ENCODE measurements around the gene HAP1.
"Not testable (repeated sequence)": the region's sequence is repeated elsewhere in the genome, so short reads cannot be mapped to it uniquely, and the experiment has no call there.

Gene HAP1

GRCh38 chr17:41695134-41695661, 39.2 kb downstream of the HAP1 start:
- Histone ChIP-seq H3K36me3 (peaks cover 53% of the 10 kb centered on the region), H3K4me1 (peaks cover 34% of the 10 kb centered on the region), H3K27me3 (no peaks in the 10 kb centered on the region), H3K4me2 (no peak overlapping the region), H4K20me1 (peaks cover 38% of the 10 kb centered on the region), H3K9me3 (no peaks in the 10 kb centered on the region), H3K9ac (no peak overlapping the region), H3K27ac (no peak overlapping the region), H3K4me3 (no peak overlapping the region)
- no peak for TF ChIP-seq Cebpa-rat (IDR thresholded peaks at IDR 0.05)

GRCh38 chr17:41692722-41693521, 41.5 kb downstream of the HAP1 start:
- H3K36me3 ChIP-seq, result peaks cover 62% of the 10 kb centered on the region
- H3K4me1 ChIP-seq, result peaks cover 39% of the 10 kb centered on the region
- H3K27me3 ChIP-seq, result no peaks in the 10 kb centered on the region
- no peaks in the 10 kb centered on the region for H3K9me3 ChIP-seq
- no peak overlapping the region for H3K9ac ChIP-seq
- H3K4me3 ChIP-seq, result no peak overlapping the region
- peaks cover 52% of the 10 kb centered on the region for H4K20me1 ChIP-seq
- H3K27ac ChIP-seq, result no peak overlapping the region
- no peak overlapping the region for H3K4me2 ChIP-seq
- no peak for TF ChIP-seq Cebpa-rat (IDR thresholded peaks at IDR 0.05)

GRCh38 chr17:41691031-41691777, 43.2 kb downstream of the HAP1 start:
- Histone ChIP-seq H3K9ac (peak overlapping the region; percentile 100; the same call in 1 of the 2 replicates), H3K4me3 (peak overlapping the region; percentile 96), H3K4me1 (peaks cover 32% of the 10 kb centered on the region), H3K4me2 (peak overlapping the region; percentile 94), H4K20me1 (peaks cover 52% of the 10 kb centered on the region), H3K36me3 (peaks cover 62% of the 10 kb centered on the region), H3K9me3 (peaks cover 3% of the 10 kb centered on the region), H3K27me3 (no peaks in the 10 kb centered on the region), H3K27ac (no peak overlapping the region)
- TF ChIP-seq Cebpa-rat (IDR thresholded peaks at IDR 0.05), result no peak

- Histone ChIP-seq H3K4me2 (peak overlapping the region; percentile 94), H4K20me1 (peaks cover 52% of the 10 kb centered on the region), H3K9ac (peak overlapping the region; percentile 100), H3K4me1 (peaks cover 30% of the 10 kb centered on the region), H3K4me3 (peak overlapping the region; percentile 96), H3K36me3 (peaks cover 62% of the 10 kb centered on the region), H3K9me3 (peaks cover 9% of the 10 kb centered on the region), H3K27me3 (no peaks in the 10 kb centered on the region), H3K27ac (peak overlapping the region; percentile 100)
- TF ChIP-seq Cebpa-rat (IDR thresholded peaks at IDR 0.05), result no peak
These were observed 43.9 kb downstream of the HAP1 start for GRCh38 chr17:41690497-41690896.

GRCh38 chr17:41689497-41690299, 44.7 kb downstream of the HAP1 start:
- H3K27me3 ChIP-seq, result no peaks in the 10 kb centered on the region
- peak overlapping the region; percentile 100 for H3K27ac ChIP-seq
- H3K36me3 ChIP-seq, result peaks cover 54% of the 10 kb centered on the region
- peak overlapping the region; percentile 96 for H3K4me3 ChIP-seq
- peaks cover 52% of the 10 kb centered on the region for H4K20me1 ChIP-seq
- peaks cover 30% of the 10 kb centered on the region for H3K4me1 ChIP-seq
- H3K4me2 ChIP-seq, result peak overlapping the region; percentile 94
- H3K9ac ChIP-seq, result peak overlapping the region; percentile 100
- no peak for TF ChIP-seq Cebpa-rat (IDR thresholded peaks at IDR 0.05)
- H3K9me3 ChIP-seq, result peaks cover 9% of the 10 kb centered on the region

- Histone ChIP-seq H3K4me3 (peak within 1 kb of the TSS; percentile 96), H3K27ac (peak within 1 kb of the TSS; percentile 100), H3K9me3 (peaks cover 9% of the 10 kb centered on the region), H3K4me2 (peak within 1 kb of the TSS; percentile 94), H4K20me1 (peaks cover 50% of the 10 kb centered on the region), H3K9ac (peak within 1 kb of the TSS; percentile 100), H3K4me1 (peaks cover 30% of the 10 kb centered on the region), H3K36me3 (peaks cover 45% of the 10 kb centered on the region), H3K27me3 (no peaks in the 10 kb centered on the region)
- peak; percentile 88 for TF ChIP-seq Cebpa-rat (IDR thresholded peaks at IDR 0.05)
These were observed 45.6 kb downstream of the HAP1 start, which contains the start of gene EIF1 for GRCh38 chr17:41688641-41689496. Gene EIF1 (plus strand): TSS chr17:41688885. CDS start chr17:41689039, 154 bp downstream.

- H3K27ac ChIP-seq, result peak overlapping the region; percentile 68
- H3K9ac ChIP-seq, result peak overlapping the region; percentile 100
- H3K27me3 ChIP-seq, result no peaks in the 10 kb centered on the region
- H3K9me3 ChIP-seq, result peaks cover 9% of the 10 kb centered on the region
- H4K20me1 ChIP-seq, result peaks cover 42% of the 10 kb centered on the region
- TF ChIP-seq Cebpa-rat (IDR thresholded peaks at IDR 0.05), result no peak
- peak overlapping the region; percentile 96 for H3K4me3 ChIP-seq
- H3K36me3 ChIP-seq, result peaks cover 37% of the 10 kb centered on the region
- H3K4me2 ChIP-seq, result peak overlapping the region; percentile 83
- H3K4me1 ChIP-seq, result peaks cover 30% of the 10 kb centered on the region
These were observed 46.4 kb downstream of the HAP1 start for GRCh38 chr17:41687828-41688640.

GRCh38 chr17:41686281-41686680, 48.2 kb downstream of the HAP1 start:
- Histone ChIP-seq H4K20me1 (peaks cover 24% of the 10 kb centered on the region), H3K27ac (no peak overlapping the region), H3K9ac (no peak overlapping the region)

GRCh38 chr17:41685753-41686152, 48.7 kb downstream of the HAP1 start:
- H3K36me3 ChIP-seq, result peaks cover 14% of the 10 kb centered on the region
- not testable (repeated sequence) for H3K9me3 ChIP-seq, H3K27ac ChIP-seq, H3K4me3 ChIP-seq, H3K9ac ChIP-seq, H3K27me3 ChIP-seq, H3K4me2 ChIP-seq
- peaks cover 19% of the 10 kb centered on the region for H4K20me1 ChIP-seq
- peaks cover 23% of the 10 kb centered on the region for H3K4me1 ChIP-seq

More at GRCh38 chr17:41686281-41686680, 48.2 kb downstream of the HAP1 start:
- Histone ChIP-seq H3K4me2 (no peak overlapping the region), H3K4me3 (no peak overlapping the region), H3K4me1 (peaks cover 28% of the 10 kb centered on the region), H3K9me3 (peaks cover 9% of the 10 kb centered on the region), H3K27me3 (no peaks in the 10 kb centered on the region), H3K36me3 (peaks cover 19% of the 10 kb centered on the region)
- no peak for TF ChIP-seq Cebpa-rat (IDR thresholded peaks at IDR 0.05)
